Transverse colon (tissue), 4 donors: ENCODE measurements around the gene MAOB. TPM values are rescaled to one million over a fixed set of nuclear protein-coding genes. Genes with fewer than 3 reads are reported as not detected.

ENCODE experiments used
- DNase-seq: peaks from one replicate; pipeline ENCODE4 v3.0.0-alpha.2; 2019
- H3K27ac ChIP-seq, 4 donors: fragments of 200-600 bp; sonication (generic); 2 replicates each; pipeline ENCODE4 v1.5.1; 2016 to 2018; ENCODE audit warnings: inconsistent platforms in 4 of 4
- H3K27me3 ChIP-seq: fragments of 200-600 bp; sonication (generic); 2 replicates; pipeline ENCODE4 v1.5.1; 2017; ENCODE audit warnings: inconsistent platforms
- H3K36me3 ChIP-seq, 4 donors: fragments of 200-600 bp; sonication (generic); 2 replicates each; pipeline ENCODE4 v1.5.1; 2017 to 2019; ENCODE audit warnings: inconsistent platforms in 4 of 4
- H3K4me1 ChIP-seq, 4 donors: fragments of 200-600 bp; sonication (generic); 2 replicates each; pipeline ENCODE4 v1.5.1; 2017 to 2020; ENCODE audit warnings: inconsistent platforms in 4 of 4
- H3K4me3 ChIP-seq, 4 donors: fragments of 200-600 bp; sonication (generic); 1 replicate in 1 of 4; 2 replicates in 3 of 4; pipeline versions ENCODE4 v1.5.1 to v1.6.1; 2017 to 2019; ENCODE audit warnings: inconsistent platforms in 4 of 4
- H3K9me3 ChIP-seq, 2 donors: fragments of 200-600 bp; sonication (generic); 2 replicates each; pipeline ENCODE4 v1.5.1; 2017 to 2019; ENCODE audit warnings: inconsistent platforms in 2 of 2
- EP300 ChIP-seq: sonication (generic); formaldehyde crosslinking; IDR thresholded peaks from one replicate; pipeline ENCODE4 v1.6.1; 2017; ENCODE audit warnings: antibody characterized with exemption, low read depth
- POLR2A ChIP-seq: fragments of 450-650 bp; IDR thresholded peaks from one replicate; pipeline ENCODE4 v1.6.1; 2016; ENCODE audit warnings: antibody characterized with exemption, mild to moderate bottlenecking, moderate library complexity
- POLR2AphosphoS5 ChIP-seq, 3 donors: sonication (generic); formaldehyde crosslinking; IDR thresholded peaks; one replicate each; pipeline ENCODE4 v1.6.1; 2016; ENCODE audit warnings: antibody characterized with exemption in 3 of 3
- WGBS, 2 donors: methylation state at CpG; one replicate each; pipeline ENCODE4 v1.1.5; 2018; ENCODE audit warnings: low coverage in 1 of 2; 5-methylcytosine and 5-hydroxymethylcytosine counted together
- in situ Hi-C, 4 donors: fragments of 200-750 bp; cut with MboI; loops; one replicate each; pipeline versions ENCODE4 v1.15.0 to v1.15.1; 2017; ENCODE audit warnings: low sequenced_read_pairs in 3 of 4, low pct_ligation_motif_present in 1 of 4, low pct_unique_long_range_greater_than_20kb in 1 of 4
- intact Hi-C: fragments of 100-400 bp; cut with DNase I; formaldehyde crosslinking; loops from one replicate; pipeline ENCODE4 v1.15.1; 2023; ENCODE audit warnings: low total_unique reads
- total RNA-seq, 4 donors: library from RNA; depleted of rRNA; stranded (reverse); fragments of >200 nt; gene quantifications; one replicate each; pipeline ENCODE4 v1.1.0, GENCODE V29; 2016
- TF ChIP-seq, protein P1 (sequence below), 5 experiments: fragments of 200-600 bp in 3 of 5; fragments of 450-650 bp in 2 of 5; sonication (generic) in 3 of 5; IDR thresholded peaks; 1 replicate in 2 of 5; 2 replicates in 3 of 5; pipeline ENCODE4 v1.5.1; 2016 to 2017; ENCODE audit warnings: antibody characterized with exemption in 5 of 5, inconsistent platforms in 3 of 5, mild to moderate bottlenecking in 2 of 5, moderate library complexity in 1 of 5

MAOB gene
- total RNA-seq, 4 donors from 2014 or later: 2.4 to 44.9 (median 11.2) TPM

DNA sequence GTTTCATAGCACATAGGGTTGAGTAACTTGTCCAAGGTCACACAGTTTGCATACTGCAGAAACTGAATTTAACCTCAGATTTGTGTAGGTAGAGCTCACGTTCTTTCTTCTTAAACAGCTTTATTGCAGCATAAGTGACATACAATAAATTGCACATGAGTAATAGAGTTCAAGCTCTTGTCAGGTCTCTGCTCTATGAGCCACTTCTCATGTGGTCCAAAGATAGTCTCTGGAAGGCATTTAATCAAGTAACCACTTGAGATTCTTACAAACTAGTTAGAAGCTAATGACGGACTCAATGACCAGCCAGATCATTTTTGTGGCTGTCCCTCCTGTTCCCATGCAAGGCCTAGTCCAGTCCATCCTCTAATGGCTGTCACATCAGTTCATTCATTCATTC is 68.9 kb downstream of the MAOB start:
- DNase-seq: no peak
- Histone ChIP-seq H3K4me3 (no peak overlapping the region), H3K27ac (no peak overlapping the region), H3K36me3 (no peaks in the 10 kb centered on the region), H3K9me3 (no peaks in the 10 kb centered on the region), H3K27me3 (no peaks in the 10 kb centered on the region), H3K4me1 (no peaks in the 10 kb centered on the region)
- in situ Hi-C loops: no loop called here
- intact Hi-C loops: no loop called here
- 55% methylated on average over 2 of the region's 2 CpGs; no CpG with 5 or more reads in 1 of the 2 donors for WGBS, 2 donors
- TF ChIP-seq POLR2AphosphoS5 (IDR thresholded peaks at IDR 0.05) (no peak), EP300 (no peak), POLR2A (no peak)
- TF ChIP-seq, protein P1, sequence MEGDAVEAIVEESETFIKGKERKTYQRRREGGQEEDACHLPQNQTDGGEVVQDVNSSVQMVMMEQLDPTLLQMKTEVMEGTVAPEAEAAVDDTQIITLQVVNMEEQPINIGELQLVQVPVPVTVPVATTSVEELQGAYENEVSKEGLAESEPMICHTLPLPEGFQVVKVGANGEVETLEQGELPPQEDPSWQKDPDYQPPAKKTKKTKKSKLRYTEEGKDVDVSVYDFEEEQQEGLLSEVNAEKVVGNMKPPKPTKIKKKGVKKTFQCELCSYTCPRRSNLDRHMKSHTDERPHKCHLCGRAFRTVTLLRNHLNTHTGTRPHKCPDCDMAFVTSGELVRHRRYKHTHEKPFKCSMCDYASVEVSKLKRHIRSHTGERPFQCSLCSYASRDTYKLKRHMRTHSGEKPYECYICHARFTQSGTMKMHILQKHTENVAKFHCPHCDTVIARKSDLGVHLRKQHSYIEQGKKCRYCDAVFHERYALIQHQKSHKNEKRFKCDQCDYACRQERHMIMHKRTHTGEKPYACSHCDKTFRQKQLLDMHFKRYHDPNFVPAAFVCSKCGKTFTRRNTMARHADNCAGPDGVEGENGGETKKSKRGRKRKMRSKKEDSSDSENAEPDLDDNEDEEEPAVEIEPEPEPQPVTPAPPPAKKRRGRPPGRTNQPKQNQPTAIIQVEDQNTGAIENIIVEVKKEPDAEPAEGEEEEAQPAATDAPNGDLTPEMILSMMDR (IDR thresholded peaks at IDR 0.05): no peak

DNA sequence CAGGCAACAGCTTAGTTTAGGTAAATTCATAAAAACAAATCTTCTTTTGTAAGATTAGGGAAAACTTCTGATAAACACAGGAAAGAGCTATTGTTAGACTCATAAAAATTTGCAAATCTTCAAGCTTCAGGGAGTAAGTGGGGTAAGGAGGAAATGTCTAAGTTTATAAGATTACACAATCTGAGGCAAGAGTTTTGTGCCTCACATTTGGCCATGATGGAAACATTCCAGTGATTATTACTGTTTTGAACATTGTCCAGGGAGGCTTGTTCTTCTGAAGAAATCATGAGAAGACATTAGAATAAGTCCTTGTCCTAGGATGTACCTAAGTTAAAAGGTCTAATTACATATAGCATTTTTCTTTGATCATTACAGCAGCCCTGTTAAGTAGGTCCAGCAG is 72.8 kb downstream of the MAOB start:
- intact Hi-C loops: no loop called here
- no peak overlapping the region for H3K4me3 ChIP-seq
- no peaks in the 10 kb centered on the region for H3K36me3 ChIP-seq
- peaks cover 0 to 5% (median 0%) of the 10 kb centered on the region in 4 donors for H3K4me1 ChIP-seq
- peak overlapping the region in 2 of 4 donors; percentile 11 to 65 for H3K27ac ChIP-seq
- TF ChIP-seq, protein P1 (IDR thresholded peaks at IDR 0.05): no peak
- TF ChIP-seq EP300 (no peak), POLR2AphosphoS5 (IDR thresholded peaks at IDR 0.05) (no peak)
- in situ Hi-C loops: no loop called here
- DNase-seq: no peak
- no peaks in the 10 kb centered on the region for H3K9me3 ChIP-seq
- no peaks in the 10 kb centered on the region for H3K27me3 ChIP-seq

DNA sequence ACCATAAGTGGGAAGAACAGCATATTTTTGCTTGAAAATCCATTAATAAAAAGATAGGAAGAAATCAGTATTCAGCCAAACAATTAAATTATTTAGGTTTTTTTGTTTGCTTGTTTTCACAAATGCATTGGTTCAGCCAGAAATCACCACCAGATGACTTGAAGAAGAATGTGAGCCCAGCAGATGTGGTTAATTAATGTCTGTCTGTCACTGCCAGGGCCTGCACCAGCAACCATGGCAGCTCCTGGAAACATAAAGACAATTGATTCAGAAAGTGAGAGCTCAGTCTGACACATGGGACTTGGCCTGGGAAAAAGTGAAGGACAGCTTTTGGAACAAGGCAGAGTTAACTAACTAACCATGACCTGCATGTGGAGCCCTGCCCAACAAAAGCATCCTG is 74.0 kb downstream of the MAOB start:
- H3K4me3 ChIP-seq: no peak overlapping the region
- in situ Hi-C loops (no loop called here), intact Hi-C loops (no loop called here)
- no peak for DNase-seq
- no peak overlapping the region for H3K27ac ChIP-seq
- TF ChIP-seq, protein P1 (IDR thresholded peaks at IDR 0.05): no peak
- TF ChIP-seq POLR2A (no peak), EP300 (no peak), POLR2AphosphoS5 (IDR thresholded peaks at IDR 0.05) (no peak)
- H3K4me1 ChIP-seq: peaks cover 0 to 5% (median 0%) of the 10 kb centered on the region in 4 donors
- H3K27me3 ChIP-seq: no peaks in the 10 kb centered on the region
- no peaks in the 10 kb centered on the region for H3K36me3 ChIP-seq
- H3K9me3 ChIP-seq: no peaks in the 10 kb centered on the region

DNA sequence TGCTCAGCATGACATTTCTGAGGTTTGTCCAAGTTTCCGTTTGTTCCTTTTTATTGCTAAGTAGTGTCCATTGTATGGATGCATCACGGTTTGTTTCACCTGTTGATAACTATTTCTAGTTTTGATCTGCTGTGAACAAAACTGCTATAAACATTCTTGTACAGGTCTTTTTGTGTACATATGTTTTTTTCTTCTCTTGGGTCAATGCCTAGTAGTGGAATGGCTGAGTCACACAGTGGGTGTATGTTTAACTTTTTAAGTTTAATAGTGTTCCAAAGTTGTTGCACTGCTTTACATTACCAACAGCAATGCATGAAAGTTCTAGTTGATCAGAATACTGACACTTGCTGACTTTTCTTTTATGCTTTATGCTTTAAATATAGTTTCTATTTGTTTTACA is 76.7 kb downstream of the MAOB start:
- WGBS, 2 donors: 51% methylated on average over 2 of the region's 2 CpGs; no CpG with 5 or more reads in 1 of the 2 donors
- no peak for DNase-seq

More for the DNA sequence above, 76.7 kb downstream of the MAOB start:
- Histone ChIP-seq H3K4me3 (no peak overlapping the region), H3K27me3 (no peaks in the 10 kb centered on the region), H3K27ac (peak overlapping the region in 1 of 4 donors; percentile 28), H3K9me3 (no peaks in the 10 kb centered on the region), H3K36me3 (no peaks in the 10 kb centered on the region), H3K4me1 (peaks cover 0 to 5% (median 0%) of the 10 kb centered on the region in 4 donors)
- TF ChIP-seq, protein P1 (IDR thresholded peaks at IDR 0.05): no peak
- TF ChIP-seq POLR2AphosphoS5 (IDR thresholded peaks at IDR 0.05) (no peak), POLR2A (no peak), EP300 (no peak)
- in situ Hi-C loops (no loop called here), intact Hi-C loops (no loop called here)
